ENCODE results near the gene MIA2. TPM values are rescaled to one million over a fixed set of nuclear protein-coding genes. Genes with fewer than 3 reads are reported as not detected.

Gene MIA2
- total and polyA plus RNA-seq, 2 donors (not counting 1 experiment from before 2014, with no cell fraction given), result 11.5 to 27.1 TPM

- WGBS (ENCODE audit: insufficient coverage), result 0% methylated on average over 26 of the region's 47 CpGs
- H3K4me1 ChIP-seq (ENCODE audit: control insufficient read depth in 2 of 2, insufficient read depth in 2 of 2, low read length in 2 of 2), result peaks cover 24 to 30% of the 10 kb centered on the region in 2 donors
- POLR2A ChIA-PET, result interaction anchor here (0.6 to 3.4 kb wide), 7 partner anchors 11 to 329 kb away, joined by 3 to 33 read pairs (median 7); partner anchors contain the start of genes PNN, SEC23A and TRAPPC6B
- peaks cover 39% of the 10 kb centered on the region for H3K4me1 Mint-ChIP-seq
- no peaks in the 10 kb centered on the region for H3K9me3 ChIP-seq (ENCODE audit: control extremely low read depth in 1 of 3, control insufficient read depth in 2 of 3, insufficient read depth in 1 of 3, low read length in 2 of 3)
- DNase-seq (peak; percentile 99), ATAC-seq (ENCODE audit: low read depth) (peak; percentile 75)
- intact Hi-C loops (cut with micrococcal nuclease), result loop anchor here (1.0 to 5.0 kb wide), 5 partner anchors 35 to 329 kb away; partner anchors contain the start of genes PNN, SEC23A and TRAPPC6B
- TF ChIP-seq EZH2 (IDR thresholded peaks at IDR 0.05; ENCODE audit: borderline replicate concordance, insufficient read depth, low read depth, low read length, poor library complexity, severe bottlenecking), result no peak
- TF ChIP-seq CTCF (IDR thresholded peaks at IDR 0.05), result no peak
- no peaks in the 10 kb centered on the region for H3K36me3 ChIP-seq (replicated peaks in 1 of 2; ENCODE audit: control extremely low read depth in 1 of 2, control insufficient read depth in 1 of 2, extremely low read depth in 1 of 2, insufficient read depth in 2 of 2, low read length in 1 of 2)
- peak within 1 kb of the TSS; percentile 85 to 95 (median 92) for H3K4me3 ChIP-seq (ENCODE audit: control extremely low read depth in 1 of 5, extremely low read depth in 1 of 5, insufficient read depth in 1 of 5, low read depth in 2 of 5, low read length in 4 of 5)
- no peaks in the 10 kb centered on the region for H3K9me3 Mint-ChIP-seq (ENCODE audit: insufficient read depth)
- peak within 1 kb of the TSS; percentile 92 for H2AFZ ChIP-seq (ENCODE audit: insufficient read depth, low read depth, low read length, poor library complexity, severe bottlenecking)
- H4K20me1 ChIP-seq (ENCODE audit: control insufficient read depth, insufficient read depth, low read length, poor library complexity, severe bottlenecking), result peaks cover 42% of the 10 kb centered on the region
- H3K27me3 Mint-ChIP-seq, result no peaks in the 10 kb centered on the region
- H3K27ac Mint-ChIP-seq, result peak within 1 kb of the TSS; percentile 100
- H3K27me3 ChIP-seq (replicated peaks in 1 of 4; ENCODE audit: control extremely low read depth in 1 of 4, control insufficient read depth in 3 of 4, insufficient read depth in 4 of 4, low read length in 3 of 4), result no peaks in the 10 kb centered on the region
- peak within 1 kb of the TSS; percentile 99 for H3K4me3 Mint-ChIP-seq
- CTCF ChIA-PET, result interaction anchor here (1.0 to 1.8 kb wide), 3 partner anchors 166 to 317 kb away, joined by 3 to 7 read pairs (median 4); partner anchors contain the start of genes GEMIN2 and TRAPPC6B
- peak within 1 kb of the TSS; percentile 100 for H3K27ac ChIP-seq (ENCODE audit: low read length in 2 of 2)
- peak within 1 kb of the TSS; percentile 99 for H3K9ac ChIP-seq (ENCODE audit: low read length)
- H3K79me2 ChIP-seq (ENCODE audit: control insufficient read depth, insufficient read depth, low read length), result peaks cover 46% of the 10 kb centered on the region
- peak within 1 kb of the TSS; percentile 90 for H3K4me2 ChIP-seq (replicated peaks; ENCODE audit: low read depth, low read length, poor library complexity, severe bottlenecking)
These were observed 198.5 kb downstream of the MIA2 start, which contains the start of gene FBXO33 for GRCh38 chr14:39432179-39432618. FBXO33 (minus strand) TSS chr14:39432433; CDS start chr14:39432162, 271 bp downstream.
